ENCODE measurements around the gene TMX1.

DNA sequence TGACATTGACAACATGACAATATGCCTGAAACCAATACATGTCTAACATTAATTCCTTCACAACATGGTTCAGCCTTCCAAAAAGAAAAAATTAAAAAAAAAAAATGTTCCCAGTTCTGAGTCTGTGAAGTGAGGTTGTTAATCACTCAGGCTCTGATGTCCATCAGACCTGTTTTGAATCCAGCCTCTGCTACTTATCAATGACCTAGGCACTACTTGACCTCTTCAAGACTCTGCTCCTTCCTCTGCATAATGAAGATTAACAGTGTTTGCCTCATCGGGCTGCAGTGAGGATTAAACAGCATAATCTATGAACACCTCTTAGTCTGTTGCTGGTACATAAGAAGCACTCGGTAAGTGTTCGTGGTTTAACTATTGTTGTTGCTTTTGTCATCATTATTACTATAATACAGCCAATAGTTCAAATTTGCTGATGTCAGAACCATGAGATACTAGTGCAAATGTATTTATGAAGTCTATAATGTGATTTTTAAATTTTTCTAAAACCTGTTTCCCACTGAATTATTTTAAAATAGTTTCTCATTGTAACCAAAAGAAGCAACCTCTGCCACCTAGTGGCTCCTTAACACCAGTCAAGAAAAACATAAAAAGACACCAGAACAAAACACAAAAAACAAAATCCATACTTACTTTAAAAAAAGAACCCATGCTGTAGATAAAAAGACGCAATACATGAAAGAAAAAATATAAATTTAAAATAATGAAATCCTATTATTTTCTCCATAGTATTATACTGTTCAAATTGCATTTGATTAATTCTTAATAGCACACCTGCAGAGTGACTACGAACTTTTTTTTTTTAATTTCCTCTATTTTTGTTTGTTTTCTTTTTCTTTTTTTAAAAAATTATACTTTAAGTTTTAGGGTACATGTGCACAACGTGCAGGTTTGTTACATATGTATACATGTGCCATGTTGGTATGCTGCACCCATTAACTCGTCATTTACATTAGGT lies 20.3 kb upstream of the TMX1 start:
- no peak for TF ChIP-seq RARB (CRISPR knock-in tag; IDR thresholded peaks at IDR 0.05)
- no peak for TF ChIP-seq ZNF565 (CRISPR knock-in tag; conservative IDR thresholded peaks at IDR 0.05; ENCODE audit: low read depth)

All from SK-N-SH treated with all-trans-retinoic acid at 6 μM for 48 hours (cell line).